Astrocyte (in vitro differentiated cells and primary cell): ENCODE measurements around the gene PNKD.

Experiments used
- EZH2 ChIP-seq: IDR thresholded peaks from 2 replicates; pipeline ENCODE4 v1.6.1; 2012; ENCODE audit warnings: mild to moderate bottlenecking, low read length, inconsistent platforms; ENCODE audit not compliant: insufficient read depth
- TF ChIP-seq, protein P1 (sequence below): IDR thresholded peaks from 2 replicates; pipeline ENCODE4 v1.5.1; 2011; ENCODE audit warnings: low read depth, mild to moderate bottlenecking, inconsistent platforms, low read length, moderate library complexity; ENCODE audit not compliant: insufficient read depth

DNA sequence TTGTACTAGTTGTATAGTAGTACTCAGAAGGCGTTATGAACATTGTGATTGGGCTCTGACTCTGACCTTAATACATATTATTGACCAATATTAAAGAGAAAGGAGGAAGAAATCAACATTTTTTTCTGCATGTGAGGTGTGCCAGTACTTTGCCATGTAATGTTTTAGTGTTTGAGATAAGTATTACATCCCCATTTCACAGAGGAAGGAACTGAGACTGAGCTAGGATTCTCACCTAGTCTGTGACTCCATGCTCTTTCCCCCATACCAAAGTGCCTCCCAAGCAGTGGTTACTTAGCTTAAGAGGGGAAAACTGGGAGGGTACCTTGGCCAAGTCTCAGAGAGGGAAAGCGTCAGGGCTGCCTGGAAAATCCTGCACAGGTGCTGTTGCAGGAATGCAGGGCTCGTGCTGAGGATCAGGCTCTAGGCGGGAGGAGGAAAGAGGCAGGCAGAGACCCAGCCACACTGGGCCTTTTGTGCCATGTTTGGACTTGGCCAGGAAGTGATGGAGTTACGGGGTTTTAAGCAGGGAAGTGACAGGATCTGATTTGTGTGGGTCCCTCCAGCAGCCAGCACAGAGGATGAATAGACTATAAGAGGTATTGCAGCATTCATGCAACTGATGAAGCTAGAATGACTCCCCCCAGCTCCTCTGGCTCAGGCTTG is 1.7 kb downstream of the PNKD start:
- TF ChIP-seq, protein P1, sequence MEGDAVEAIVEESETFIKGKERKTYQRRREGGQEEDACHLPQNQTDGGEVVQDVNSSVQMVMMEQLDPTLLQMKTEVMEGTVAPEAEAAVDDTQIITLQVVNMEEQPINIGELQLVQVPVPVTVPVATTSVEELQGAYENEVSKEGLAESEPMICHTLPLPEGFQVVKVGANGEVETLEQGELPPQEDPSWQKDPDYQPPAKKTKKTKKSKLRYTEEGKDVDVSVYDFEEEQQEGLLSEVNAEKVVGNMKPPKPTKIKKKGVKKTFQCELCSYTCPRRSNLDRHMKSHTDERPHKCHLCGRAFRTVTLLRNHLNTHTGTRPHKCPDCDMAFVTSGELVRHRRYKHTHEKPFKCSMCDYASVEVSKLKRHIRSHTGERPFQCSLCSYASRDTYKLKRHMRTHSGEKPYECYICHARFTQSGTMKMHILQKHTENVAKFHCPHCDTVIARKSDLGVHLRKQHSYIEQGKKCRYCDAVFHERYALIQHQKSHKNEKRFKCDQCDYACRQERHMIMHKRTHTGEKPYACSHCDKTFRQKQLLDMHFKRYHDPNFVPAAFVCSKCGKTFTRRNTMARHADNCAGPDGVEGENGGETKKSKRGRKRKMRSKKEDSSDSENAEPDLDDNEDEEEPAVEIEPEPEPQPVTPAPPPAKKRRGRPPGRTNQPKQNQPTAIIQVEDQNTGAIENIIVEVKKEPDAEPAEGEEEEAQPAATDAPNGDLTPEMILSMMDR = no peak
- TF ChIP-seq EZH2 = no peak
